NCI-H1092 (cell line): Measurements from ENCODE around the gene SASH3.

Experiments
- DNase-seq: peaks from one replicate; lab custom pipeline; 2025; lab: John Stamatoyannopoulos, UW

The SASH3 gene

DNA sequence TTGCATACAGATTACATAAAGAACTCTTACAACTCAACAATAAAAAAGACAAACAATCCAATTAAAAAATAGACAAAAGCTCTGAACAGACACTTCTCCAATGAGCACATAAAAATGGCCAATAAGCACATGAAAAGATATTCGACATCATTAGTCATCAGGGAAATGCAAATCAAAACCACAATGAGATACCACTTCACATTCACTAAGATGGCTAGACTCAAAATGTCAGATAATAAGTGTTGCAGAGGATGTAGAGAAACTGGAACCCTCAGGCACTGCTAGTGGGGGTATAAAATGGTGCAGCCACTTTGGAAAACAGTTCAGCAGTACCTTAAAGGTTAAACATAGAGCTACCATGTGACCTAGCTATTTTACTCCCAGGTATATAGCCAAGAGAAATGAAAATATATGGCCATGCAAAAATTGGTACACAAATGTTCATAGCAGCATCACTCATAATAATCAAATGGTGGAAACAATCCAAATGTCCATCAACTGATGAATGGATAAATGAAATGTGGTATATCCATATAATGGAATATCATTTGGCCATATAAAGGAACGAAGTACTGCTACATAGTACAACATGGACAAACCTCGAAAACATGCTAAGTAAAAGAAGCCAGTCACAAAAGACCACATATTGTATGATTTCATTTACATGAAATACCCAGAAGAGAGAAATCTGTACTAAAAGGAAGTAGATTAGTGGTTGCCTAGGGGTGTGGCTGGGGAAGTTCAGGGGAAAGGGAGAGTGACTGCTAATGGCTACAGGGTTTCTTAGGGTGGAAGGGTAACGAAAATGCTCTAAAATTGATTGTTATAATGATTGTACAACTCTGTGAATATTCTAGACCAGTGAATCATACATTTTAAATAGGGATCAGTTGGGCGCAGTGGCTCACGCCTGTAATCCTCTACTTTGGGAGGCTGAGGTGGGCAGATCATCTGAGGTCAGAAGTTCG is 29.4 kb downstream of the SASH3 start:
- DNase-seq = no peak

DNA sequence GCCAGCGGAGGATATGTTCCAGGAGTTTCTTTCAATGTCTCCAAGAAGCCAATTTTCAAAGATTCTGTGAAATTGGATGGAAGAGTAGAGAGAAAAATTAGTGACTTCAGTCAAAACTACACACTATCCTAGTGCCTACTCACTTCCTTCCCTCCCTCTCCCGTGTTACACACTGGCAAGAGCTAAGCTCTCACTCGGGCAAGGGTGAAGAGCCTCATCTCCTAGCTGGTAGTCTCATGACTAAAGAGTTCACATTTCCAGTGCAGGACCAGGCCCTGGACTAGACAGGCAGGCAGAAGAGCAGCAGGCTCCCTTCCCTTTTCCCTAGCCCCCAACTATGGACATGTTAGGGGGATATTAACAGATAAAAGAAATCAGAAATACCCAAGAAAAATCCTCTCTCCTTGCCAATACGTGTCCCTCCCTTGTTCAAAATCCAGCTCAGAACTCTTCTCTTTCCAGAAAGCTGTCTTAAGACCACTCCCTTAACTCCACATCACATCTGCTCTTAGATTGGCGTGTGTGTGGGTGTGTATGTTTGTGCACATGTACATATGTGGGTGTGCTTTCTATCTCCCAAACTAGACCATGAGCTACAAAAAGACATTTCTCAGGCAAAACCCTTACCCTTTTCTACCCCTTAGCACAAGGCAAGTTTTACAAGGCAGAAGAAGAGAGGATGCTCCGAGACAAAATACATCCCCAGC is 34.1 kb downstream of the SASH3 start:
- DNase-seq = no peak

GRCh38 chrX:129818123-129818522 is 38.4 kb downstream of the SASH3 start:
- no peak for DNase-seq

DNA sequence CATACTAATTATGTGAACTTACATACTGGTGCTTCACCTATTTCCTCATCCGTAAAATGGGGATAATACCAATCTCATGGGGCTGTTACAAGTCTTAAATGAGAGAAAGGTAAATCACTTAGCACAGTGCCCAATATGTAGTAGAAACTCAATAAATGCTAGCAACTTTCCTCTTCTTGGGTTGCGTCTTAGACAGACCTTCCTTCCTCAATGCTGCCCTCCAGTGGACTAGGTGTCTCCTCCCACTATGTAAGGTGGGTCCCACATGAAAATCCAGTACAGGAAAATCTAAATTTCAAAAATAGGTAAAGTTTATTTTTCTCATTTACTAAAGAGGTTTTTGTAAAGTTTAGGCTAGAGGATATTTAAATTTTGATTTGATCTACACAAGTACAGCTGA is 43.4 kb downstream of the SASH3 start:
- DNase-seq = no peak

GRCh38 chrX:129823522-129823921 is 43.8 kb downstream of the SASH3 start:
- DNase-seq = no peak

DNA sequence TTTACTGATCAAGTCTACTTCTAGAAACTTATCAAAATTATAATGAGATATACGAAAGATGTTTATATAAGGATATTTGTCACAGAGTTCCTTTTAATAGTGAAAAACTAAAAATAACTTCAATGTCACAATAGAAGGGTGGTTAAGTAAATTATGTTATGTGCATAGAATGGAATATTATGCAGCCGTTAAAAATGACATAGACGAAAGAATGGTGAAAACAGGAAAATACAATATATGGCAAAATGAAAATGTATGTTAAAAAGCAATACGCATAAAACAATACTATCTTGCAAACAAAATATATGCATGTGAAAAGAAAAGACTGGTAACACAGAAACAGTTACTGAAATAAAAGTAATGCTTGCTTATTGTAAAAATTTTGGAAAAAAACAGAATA is 44.9 kb downstream of the SASH3 start:
- DNase-seq = no peak

DNA sequence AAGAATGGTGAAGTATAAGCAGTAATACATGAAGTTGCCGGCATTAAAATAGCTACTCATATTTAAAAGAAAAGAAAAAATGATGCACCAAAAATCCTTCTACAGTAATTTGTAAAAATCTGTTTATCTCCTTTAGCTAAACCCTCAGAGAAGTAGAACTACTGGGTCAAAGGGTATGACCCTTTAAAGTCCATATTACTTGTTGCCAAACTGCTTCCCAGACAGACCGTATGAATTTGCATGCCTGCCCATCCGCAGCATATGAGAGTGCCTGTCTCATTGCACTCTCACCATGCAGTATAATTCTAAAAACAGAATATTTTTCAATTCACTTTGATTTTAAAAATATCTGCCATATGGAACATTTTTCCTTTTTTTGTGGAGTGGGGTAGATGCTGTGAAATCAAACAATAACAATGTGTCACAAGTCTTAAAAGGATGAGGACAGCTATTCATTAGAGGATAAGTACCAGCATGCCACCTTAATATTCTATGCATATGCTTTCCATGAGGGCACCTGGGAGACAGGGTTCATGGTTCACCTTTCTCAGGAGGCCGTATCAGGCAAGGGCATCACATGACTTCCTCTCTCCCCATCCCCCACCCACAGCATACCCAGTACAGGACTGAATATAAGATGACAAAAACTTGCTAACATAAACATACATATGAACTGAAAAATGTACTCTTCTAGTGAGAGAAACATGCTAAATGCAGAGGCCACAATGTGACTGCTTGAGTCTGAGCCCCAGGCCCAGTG is 46.2 kb downstream of the SASH3 start:
- DNase-seq = no peak

DNA sequence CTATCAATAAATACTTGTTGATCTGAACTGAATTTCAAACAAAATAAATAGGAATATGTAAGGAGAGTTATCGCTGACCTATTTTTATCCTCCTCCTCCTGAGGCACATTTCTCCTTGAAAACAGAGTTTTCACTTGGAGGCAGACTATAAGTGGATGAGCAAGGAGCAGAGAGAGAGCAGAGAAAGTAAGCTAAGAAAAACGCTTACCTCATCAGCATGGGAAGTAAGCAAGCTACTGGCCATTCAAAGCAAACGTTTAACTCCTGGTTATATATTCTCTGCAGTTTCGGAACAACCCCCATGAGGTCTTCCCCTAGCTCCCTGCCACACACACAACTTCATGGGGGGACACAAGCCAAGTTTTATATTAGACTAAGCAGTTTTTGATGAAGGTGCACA is 50.7 kb downstream of the SASH3 start:
- no peak for DNase-seq

DNA sequence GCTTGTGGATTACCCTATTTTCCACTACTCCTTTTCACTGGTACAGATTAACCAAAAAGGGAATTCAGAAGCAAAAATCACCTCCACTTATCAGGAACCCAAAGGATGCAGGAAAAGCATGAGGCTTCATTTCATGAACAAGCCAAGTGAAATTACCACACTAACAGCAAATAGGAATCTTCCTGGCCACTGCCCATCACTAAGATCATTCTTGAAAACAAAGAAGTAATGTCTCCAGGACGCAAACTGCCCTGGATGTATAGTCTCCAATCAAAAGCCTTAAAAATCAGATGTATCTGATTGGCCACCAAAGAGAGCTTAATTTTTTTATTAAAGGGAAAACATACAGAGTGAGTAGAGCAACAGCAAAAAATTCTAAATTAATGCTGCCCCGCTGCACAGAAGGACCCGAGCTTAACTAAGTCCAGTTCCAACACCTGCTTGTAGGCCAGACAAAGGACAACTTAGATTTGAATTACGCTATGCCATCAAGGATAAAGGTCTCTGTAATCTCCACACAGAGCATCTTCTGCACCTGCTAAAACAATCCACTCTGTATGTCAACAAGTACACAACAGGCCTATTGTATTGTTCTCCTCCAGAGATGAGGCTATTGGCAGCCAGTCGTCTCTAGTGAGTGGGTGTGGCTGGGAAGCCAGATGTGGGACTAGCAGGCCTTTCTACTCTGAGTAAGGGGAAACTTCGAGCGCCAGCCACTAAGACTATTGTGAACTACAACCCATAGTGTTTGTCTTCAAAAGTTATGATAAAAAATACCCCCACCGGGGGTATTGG is 51.5 kb downstream of the SASH3 start:
- no peak for DNase-seq

DNA sequence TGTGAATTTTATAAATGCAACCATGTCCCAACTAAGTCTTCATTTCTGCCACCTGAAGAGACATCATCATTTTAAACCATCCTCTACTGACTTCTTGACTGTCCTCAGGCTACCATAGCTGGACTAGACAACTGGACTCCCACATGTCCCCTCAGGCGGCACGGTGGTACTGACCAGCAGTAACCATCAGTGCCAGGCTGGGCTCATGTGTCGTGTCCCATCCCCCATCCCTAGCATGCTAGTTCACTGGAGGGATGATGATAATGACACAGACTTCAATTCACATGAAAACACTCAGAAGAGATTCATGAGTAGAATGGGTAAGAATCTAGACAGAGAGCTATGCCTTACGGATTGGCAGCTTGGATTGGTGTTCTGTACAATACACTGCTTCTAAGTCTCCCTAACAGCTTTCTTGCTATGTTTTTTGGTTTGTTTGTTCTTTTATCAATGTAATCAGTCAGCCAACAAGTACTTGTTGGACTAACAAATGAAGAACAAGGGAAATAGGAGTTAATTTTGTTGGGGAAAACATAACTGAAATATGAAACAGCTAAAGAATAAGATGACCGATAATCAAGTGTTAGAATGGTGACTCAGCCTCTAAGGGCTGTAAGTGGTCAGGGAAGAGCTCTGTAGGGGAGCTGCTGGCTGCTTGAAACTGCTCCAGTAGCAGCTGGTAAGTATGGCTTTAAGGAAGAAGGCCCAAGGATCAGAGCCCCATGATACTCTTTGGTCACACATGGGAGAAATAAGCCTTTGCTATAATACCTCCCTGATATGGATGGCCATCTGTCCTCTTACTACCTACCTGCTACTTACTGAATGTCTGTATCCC is 53.6 kb downstream of the SASH3 start:
- no peak for DNase-seq

DNA sequence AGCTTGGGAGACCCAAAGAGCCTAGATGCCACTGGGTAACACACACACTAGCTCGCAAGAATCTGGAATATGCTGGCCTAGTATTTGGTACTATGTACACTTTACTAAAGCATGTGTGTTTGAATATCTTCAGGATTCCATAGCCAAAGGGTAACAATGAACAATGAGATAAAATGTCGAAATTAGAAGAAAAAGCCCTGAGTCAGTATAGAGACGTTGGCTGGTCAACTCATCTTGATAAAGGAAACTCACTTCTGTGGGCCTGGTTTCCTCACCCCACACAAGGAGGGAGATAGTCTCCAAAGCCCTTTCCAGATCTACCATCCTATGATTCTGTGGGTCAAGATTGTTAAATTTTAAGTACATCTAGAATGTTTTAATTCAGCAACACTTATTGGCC is 57.1 kb downstream of the SASH3 start:
- DNase-seq = no peak

- no peak for DNase-seq
These were observed 60.6 kb downstream of the SASH3 start for GRCh38 chrX:129840344-129840743.

DNA sequence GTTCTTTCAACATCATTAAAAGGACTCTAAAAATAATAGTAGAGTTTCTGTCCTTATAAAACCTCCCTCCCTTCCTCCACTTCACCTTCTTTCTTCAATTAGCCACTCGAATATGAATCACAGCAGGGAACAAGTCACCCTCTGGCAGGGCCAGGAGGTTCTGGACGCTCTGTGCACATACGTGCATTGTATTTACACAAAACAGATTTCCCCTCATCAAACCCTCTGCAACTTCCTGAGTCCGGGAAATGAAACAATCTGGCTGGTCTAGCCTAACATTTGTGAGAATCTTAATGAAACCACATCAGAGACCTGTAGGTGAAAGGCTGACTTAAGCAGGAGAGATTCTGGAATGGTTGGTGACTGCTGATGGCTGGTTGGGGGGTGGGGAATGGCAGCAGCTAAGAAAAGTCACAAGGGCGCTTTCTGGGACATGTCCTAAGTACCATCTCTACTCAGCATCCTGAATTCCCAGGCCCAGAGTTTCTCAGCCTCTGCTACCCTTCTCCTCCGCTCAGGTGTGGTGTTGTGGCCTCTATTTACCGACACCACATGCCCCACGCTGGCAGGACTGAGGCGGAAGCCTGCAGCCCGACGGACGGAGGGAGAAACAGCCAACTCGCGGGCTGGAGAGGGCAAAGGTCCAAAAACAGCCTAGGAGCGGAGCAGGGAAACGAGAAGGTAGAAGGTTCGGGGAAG is 62.9 kb downstream of the SASH3 start:
- DNase-seq = no peak

GRCh38 chrX:129843209-129843458 is 63.4 kb downstream of the SASH3 start:
- DNase-seq = no peak

DNA sequence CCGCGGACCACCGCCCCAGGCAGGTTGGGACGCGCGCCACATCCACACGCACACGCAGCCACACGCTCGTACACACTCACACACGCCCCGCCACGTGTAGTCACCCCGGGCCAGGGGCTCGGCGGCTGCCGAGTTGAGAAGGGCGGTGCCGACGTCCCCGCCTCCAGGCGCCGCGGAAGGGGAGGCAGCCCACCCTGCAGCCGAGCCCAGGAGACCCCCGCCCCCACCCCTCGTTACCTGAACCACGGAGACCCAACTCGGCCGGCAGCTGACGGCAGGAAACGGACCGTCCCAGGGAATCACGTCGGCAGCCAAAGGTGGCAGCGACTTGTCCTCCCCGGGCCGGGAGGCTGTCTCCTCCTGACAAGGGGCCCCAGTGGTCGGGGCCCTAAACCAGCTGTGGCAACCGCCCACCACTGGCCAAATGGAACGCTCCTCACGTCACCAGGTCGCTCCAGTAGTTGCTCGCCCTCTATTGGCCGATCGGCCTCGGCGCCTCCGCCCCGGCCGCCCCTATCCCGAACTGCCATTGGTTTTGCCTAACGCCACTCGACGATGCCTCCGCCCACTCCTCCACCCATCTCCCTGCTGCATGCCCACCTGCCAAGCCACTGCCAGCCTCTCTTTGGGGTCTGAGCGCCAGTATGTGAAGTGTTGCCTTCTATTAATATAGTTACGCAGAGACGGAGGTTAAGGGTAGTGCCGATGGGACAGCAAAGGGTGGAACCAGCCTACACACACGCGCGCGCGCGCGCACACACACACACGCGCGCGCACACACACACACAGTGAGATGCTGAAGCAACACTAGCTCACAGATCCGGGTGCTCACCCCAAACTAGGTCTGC is 63.9 kb downstream of the SASH3 start, which contains the start of gene ZDHHC9:
TSS of gene ZDHHC9 (minus strand) at position 428 of the 848 bp plus-strand sequence. CDS start 1,941 bp downstream, outside the sequence.
- DNase-seq = peak; percentile 85
